Measurements from ENCODE around the gene SERPINE1. TPM values are rescaled to one million over a fixed set of nuclear protein-coding genes. Genes with fewer than 3 reads are reported as not detected.

Gene SERPINE1
- total and polyA plus RNA-seq, 2 of the 4 experiments (the other 2 are of a cell fraction) = 1,441 to 2,783 TPM

- no peak for TF ChIP-seq CTCF (conservative IDR thresholded peaks at IDR 0.05; ENCODE audit: low read depth, low read length)
These were observed 30.5 kb upstream of the SERPINE1 start (continued) for GRCh38 chr7:101096331-101096956.

DNA sequence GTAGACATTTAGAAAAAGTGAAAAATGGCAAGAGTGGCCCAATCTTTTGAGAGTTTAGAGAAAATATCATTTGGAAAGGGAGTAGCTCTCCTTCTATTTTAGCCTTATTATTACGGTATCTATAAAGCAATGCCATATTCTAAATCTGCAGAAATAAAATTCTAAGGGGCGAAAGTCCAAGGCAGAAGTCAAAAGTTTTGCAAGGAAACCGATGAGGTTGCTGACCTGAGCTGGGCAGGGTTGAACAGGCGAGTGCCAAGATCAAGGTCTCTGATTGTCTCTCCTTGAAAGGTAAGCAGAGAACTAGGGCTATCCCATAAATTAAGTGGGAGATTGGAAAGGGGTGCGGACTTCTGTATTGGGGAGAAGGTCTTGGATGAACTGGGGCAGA lies 30.0 kb upstream of the SERPINE1 start:
- POLR2A ChIA-PET (ENCODE audit: unreplicated experiment) = no interaction called here
- no peak for TF ChIP-seq CTCF (conservative IDR thresholded peaks at IDR 0.05; ENCODE audit: low read depth, low read length)
- no peak for TF ChIP-seq SMC3 (IDR thresholded peaks at IDR 0.05; ENCODE audit: low read depth, low read length)
- no peak for TF ChIP-seq MXI1 (IDR thresholded peaks at IDR 0.05; ENCODE audit: borderline replicate concordance, low read depth, low read length)
- TF ChIP-seq, protein P1, sequence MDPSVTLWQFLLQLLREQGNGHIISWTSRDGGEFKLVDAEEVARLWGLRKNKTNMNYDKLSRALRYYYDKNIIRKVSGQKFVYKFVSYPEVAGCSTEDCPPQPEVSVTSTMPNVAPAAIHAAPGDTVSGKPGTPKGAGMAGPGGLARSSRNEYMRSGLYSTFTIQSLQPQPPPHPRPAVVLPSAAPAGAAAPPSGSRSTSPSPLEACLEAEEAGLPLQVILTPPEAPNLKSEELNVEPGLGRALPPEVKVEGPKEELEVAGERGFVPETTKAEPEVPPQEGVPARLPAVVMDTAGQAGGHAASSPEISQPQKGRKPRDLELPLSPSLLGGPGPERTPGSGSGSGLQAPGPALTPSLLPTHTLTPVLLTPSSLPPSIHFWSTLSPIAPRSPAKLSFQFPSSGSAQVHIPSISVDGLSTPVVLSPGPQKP (IDR thresholded peaks at IDR 0.05; ENCODE audit: borderline replicate concordance, low read depth, low read length) = no peak
- no peak for TF ChIP-seq CHD1 (IDR thresholded peaks at IDR 0.05; ENCODE audit: low read depth, low read length)
- TF ChIP-seq CEBPB (IDR thresholded peaks at IDR 0.05; ENCODE audit: low read depth, low read length) = no peak
- TF ChIP-seq, protein P2, sequence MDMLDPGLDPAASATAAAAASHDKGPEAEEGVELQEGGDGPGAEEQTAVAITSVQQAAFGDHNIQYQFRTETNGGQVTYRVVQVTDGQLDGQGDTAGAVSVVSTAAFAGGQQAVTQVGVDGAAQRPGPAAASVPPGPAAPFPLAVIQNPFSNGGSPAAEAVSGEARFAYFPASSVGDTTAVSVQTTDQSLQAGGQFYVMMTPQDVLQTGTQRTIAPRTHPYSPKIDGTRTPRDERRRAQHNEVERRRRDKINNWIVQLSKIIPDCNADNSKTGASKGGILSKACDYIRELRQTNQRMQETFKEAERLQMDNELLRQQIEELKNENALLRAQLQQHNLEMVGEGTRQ (IDR thresholded peaks at IDR 0.05; ENCODE audit: low read depth, low read length) = no peak
- no peak for TF ChIP-seq RCOR1 (IDR thresholded peaks at IDR 0.05; ENCODE audit: insufficient replicate concordance, low read length)

More for the DNA sequence above, 30.0 kb upstream of the SERPINE1 start:
- no peak overlapping the region for H3K4me3 ChIP-seq (ENCODE audit: insufficient read depth, low read depth, low read length)
- intact Hi-C loops (cut with micrococcal nuclease) = no loop called here
- no peak overlapping the region for H4K5ac ChIP-seq (ENCODE audit: low read depth, low read length)
- WGBS, 2 experiments (ENCODE audit: extremely low coverage in 2 of 2, insufficient read length in 1 of 2) = 85% methylated on average over 3 of the region's 5 CpGs; no CpG with 5 or more reads in 1 of the 2 experiments
- in situ Hi-C loops (cut with MboI; ENCODE audit: low sequenced_read_pairs) = no loop called here
- H2AFZ ChIP-seq (replicated peaks; ENCODE audit: low read length, poor library complexity) = no peak overlapping the region
- H3K14ac ChIP-seq (replicated peaks; ENCODE audit: low read depth, low read length) = no peak overlapping the region
- CTCF ChIA-PET = interaction anchor here (0.8 to 1.0 kb wide), 2 partner anchors 46 to 47 kb away, joined by 3 read pairs; no protein-coding TSS in a partner anchor
- no peak overlapping the region for H3K27ac ChIP-seq (ENCODE audit: insufficient read depth, low read length)
- H3K18ac ChIP-seq (ENCODE audit: low read depth, low read length) = no peak overlapping the region
- peak overlapping the region; percentile 80; the same call in 1 of the 2 replicates for H2BK120ac ChIP-seq (ENCODE audit: low read depth, low read length)
- peak overlapping the region; percentile 81 for H4K91ac ChIP-seq (ENCODE audit: insufficient read depth, low read depth, low read length)
- H4K20me1 ChIP-seq (ENCODE audit: insufficient read depth, low read length) = peaks cover 5% of the 10 kb centered on the region
- H2BK15ac ChIP-seq (ENCODE audit: low read depth, low read length) = peak overlapping the region; percentile 97; the same call in 2 of the 3 replicates
- dilution Hi-C loops (cut with HindIII; ENCODE audit: low sequenced_read_pairs, unreplicated experiment) = no loop called here
- no peak for DNase-seq
- H3K36me3 ChIP-seq (ENCODE audit: control insufficient read depth, insufficient read depth, low read length) = no peaks in the 10 kb centered on the region
- H3K23ac ChIP-seq (ENCODE audit: low read depth, low read length) = no peak overlapping the region; the same call in 1 of the 2 replicates
- no peak overlapping the region for H2AK9ac ChIP-seq (replicated peaks; ENCODE audit: low read depth, low read length, poor library complexity)
- H3K9me3 ChIP-seq (ENCODE audit: control insufficient read depth, insufficient read depth, low read length) = no peaks in the 10 kb centered on the region
- H2BK5ac ChIP-seq (ENCODE audit: low read depth, low read length, poor library complexity, severe bottlenecking) = peak overlapping the region; percentile 38
- H3K4me1 ChIP-seq (ENCODE audit: control insufficient read depth, insufficient read depth, low read length) = peaks cover 26% of the 10 kb centered on the region
- peaks cover 25% of the 10 kb centered on the region for H3K9me1 ChIP-seq (ENCODE audit: insufficient read depth, low read length)
- peak overlapping the region; percentile 88; the same call in 1 of the 2 replicates for H2AK5ac ChIP-seq (ENCODE audit: low read depth, low read length)
- peak overlapping the region; percentile 79; the same call in 1 of the 2 replicates for H3K4ac ChIP-seq (ENCODE audit: low read depth, low read length)
- no peak overlapping the region for H3K56ac ChIP-seq (ENCODE audit: extremely low read depth, insufficient read depth, low read length)
- no peaks in the 10 kb centered on the region for H3K27me3 ChIP-seq (ENCODE audit: control insufficient read depth, insufficient read depth, low read length)
- no TSS peak for BruUV-seq (replicated peaks)
- no peak for ATAC-seq (ENCODE audit: low read depth)
- H2BK20ac ChIP-seq (ENCODE audit: low read depth, low read length) = peak overlapping the region; percentile 27; the same call in 1 of the 2 replicates
- H3K9ac ChIP-seq (ENCODE audit: low read depth, low read length) = no peak overlapping the region
- H3K4me2 ChIP-seq (ENCODE audit: low read depth, low read length) = no peak overlapping the region
- H3K79me1 ChIP-seq (ENCODE audit: low read depth in 1 of 2, low read length in 2 of 2) = peaks cover 22 to 61% of the 10 kb centered on the region in 2 experiments
- H4K8ac ChIP-seq (ENCODE audit: low read depth in 2 of 2, low read length in 2 of 2) = peak overlapping the region; percentile 23 to 41; a peak in 1 of 4 replicates

Measured in IMR-90 (cell line).